ENCODE results near the gene ACSL5.

ACSL5 gene, protein sequence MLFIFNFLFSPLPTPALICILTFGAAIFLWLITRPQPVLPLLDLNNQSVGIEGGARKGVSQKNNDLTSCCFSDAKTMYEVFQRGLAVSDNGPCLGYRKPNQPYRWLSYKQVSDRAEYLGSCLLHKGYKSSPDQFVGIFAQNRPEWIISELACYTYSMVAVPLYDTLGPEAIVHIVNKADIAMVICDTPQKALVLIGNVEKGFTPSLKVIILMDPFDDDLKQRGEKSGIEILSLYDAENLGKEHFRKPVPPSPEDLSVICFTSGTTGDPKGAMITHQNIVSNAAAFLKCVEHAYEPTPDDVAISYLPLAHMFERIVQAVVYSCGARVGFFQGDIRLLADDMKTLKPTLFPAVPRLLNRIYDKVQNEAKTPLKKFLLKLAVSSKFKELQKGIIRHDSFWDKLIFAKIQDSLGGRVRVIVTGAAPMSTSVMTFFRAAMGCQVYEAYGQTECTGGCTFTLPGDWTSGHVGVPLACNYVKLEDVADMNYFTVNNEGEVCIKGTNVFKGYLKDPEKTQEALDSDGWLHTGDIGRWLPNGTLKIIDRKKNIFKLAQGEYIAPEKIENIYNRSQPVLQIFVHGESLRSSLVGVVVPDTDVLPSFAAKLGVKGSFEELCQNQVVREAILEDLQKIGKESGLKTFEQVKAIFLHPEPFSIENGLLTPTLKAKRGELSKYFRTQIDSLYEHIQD

GRCh38 chr10:112373912-112374338, at the start of gene ACSL5:
TSS of gene ACSL5 (plus strand) at chr10:112374116. CDS start at chr10:112394947, 20,831 bp downstream.
- DNase-seq: no peak
- intact Hi-C loops (cut with DNase I): no loop called here

DNA sequence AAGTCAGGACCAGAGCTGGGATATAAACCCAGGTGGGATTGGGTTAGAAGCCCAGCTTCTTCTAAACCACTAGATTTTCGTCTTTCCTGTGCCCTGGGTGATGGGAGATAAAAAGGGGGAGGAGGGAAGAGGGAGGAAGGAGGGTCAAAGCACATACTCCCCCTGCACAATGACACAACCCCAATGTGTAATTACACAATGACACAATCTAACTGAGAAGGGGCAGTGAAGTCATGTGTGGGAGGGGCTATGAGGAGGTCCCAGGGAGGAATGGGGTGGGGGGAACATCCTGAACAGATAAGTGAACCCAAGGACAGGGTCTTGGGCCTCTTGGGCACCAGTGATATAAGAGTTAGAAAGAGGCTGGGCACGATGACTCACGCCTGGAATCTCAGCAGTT, 46.2 kb upstream of the ACSL5 start:
- no peak for DNase-seq
- intact Hi-C loops (cut with DNase I): no loop called here

DNA sequence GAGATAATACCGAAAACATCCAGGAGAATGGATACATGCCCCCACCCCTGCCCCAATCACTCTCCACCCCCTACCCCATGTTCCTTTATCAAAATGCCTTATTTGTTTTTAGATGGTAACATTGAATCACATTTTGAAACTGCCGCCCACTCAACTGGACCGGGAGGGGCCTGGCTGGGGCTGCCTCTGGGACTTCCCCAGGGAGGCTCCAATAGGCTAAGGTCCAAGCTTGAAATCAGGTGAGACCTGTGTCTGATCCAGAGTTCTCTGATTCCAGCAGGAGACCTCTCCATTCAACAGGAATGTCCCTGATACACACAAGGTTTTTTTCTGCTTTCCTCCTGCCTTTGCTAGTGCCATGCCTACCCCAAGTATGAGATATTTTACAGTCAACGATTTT, 43.8 kb upstream of the ACSL5 start:
- no peak for DNase-seq
- intact Hi-C loops (cut with DNase I): no loop called here

DNA sequence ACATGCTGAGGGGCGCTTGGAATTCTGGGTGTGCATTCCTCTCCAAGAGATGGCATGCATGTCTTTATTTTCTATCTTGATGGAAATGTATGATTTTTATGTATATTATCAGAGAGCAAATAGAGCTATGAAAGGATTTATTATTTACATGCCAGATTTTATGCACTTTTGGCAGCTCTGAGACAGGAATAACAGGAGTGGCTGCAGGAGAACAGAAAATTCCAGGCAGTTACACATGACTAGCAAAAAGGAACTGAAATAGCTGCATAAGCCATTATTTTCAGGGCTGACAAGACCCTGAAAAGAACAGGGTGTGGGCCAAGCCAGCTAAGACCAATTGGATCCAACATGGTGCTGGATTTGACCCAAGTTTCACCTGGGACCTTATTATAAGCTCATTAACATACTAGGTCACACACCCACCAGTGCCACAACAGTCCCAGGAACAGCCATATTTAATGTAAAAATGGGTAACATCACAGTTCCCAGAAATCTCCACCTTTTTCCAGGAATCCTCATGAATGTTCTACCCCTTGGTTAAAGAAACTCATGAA, 43.2 kb upstream of the ACSL5 start:
- peak in 24 of 42 donors; percentile 3 to 75 (median 36) for DNase-seq
- intact Hi-C loops (cut with DNase I): no loop called here

- DNase-seq: peak in 1 of 42 donors; percentile 21
- intact Hi-C loops (cut with DNase I): no loop called here
Observed at GRCh38 chr10:112332022-112332421, 41.9 kb upstream of the ACSL5 start.

DNA sequence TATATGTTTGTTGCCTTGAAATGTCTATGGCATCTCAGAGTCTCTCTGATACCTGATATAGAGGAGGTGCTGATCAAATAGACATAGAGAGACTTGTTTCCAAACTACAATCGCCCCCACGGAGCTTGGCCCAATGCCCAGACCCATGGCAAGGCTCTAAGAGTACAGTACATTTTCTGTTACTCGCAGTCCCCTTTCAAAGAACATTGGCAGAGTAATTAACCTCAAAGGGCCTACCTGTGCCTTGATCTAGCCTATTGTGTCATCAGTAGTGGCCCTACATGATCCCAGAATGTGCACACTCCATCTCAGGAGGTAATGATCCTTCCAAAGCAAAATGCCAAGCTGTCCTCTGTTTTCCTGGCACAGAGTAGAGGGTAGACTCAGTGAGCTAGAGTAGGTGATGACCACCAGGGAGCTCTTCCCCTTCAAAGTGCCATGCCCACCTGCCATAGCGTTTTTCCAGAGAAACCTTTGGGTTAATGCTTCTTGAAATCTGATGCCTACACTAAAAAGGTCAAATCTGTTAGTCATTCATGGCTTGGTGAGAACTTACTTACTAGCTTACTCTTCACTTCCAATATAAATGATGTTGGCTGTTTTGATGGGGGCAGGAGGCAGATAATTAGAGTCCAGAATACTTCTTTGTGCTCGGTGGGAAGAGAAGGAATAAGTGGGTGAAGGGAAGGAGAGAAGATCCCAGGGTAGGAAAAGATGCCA, 41.2 kb upstream of the ACSL5 start:
- peak in 1 of 42 donors; percentile 27 for DNase-seq
- intact Hi-C loops (cut with DNase I): no loop called here

GRCh38 chr10:112333452-112333851, 40.5 kb upstream of the ACSL5 start:
- DNase-seq: peak in 1 of 42 donors; percentile 22
- intact Hi-C loops (cut with DNase I): no loop called here

DNA sequence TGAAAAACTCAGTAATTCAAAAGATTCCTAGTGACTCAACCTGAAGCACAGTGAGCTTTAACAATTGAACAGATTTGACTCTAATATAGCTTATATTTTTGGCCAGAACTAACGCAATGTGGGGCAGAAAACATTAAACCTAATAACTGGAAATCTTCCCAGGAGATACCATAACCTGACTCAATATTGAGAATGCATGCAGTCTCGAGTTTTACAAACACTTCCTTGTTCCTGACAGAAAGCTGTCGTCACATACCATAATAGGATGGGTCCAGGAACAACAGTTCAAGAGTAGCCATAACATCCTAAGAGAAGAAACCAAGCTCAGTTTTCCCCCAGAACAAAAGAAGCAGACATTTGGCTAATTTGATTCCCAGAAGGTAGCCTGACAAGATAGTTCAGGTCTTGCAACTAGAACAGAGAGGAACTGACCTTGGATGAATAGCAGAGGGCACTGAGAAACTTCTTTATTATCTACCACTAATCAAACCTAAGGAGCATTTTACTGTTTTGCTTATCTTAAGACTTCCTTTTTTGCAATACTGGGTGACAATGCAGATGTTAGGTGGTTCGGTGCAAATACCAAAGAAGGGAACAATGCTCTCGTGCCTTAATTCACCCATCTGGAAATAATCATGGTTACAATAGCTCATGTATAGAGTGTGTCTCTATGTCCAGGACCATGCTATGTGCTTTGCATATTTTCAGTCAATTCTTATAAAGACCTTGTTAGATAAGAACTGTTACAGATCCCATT, 38.6 kb upstream of the ACSL5 start:
- peak in 1 of 42 donors; percentile 20 for DNase-seq
- intact Hi-C loops (cut with DNase I): no loop called here

DNA sequence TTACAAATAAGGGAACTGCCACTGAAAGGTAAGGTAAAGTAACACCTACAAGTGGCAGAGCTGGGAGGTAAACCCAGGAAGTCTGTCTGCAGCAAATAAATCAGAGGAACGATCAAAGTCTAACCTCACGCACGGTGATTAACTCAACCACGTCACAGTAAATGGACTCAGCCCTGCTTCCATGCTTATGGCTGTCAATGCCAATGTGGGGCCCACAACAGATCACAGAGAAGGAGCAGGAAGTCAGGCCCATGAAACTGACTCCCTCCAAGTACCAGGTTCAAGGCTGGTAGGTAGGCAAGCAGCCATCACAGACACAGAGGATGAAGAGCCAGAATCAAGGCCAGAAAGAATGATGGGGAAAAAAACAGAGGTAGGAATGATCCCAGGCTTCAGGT, 38.0 kb upstream of the ACSL5 start:
- DNase-seq: peak in 1 of 42 donors; percentile 23
- intact Hi-C loops (cut with DNase I): no loop called here

- peak in 1 of 42 donors; percentile 8 for DNase-seq
- intact Hi-C loops (cut with DNase I): no loop called here
Observed at GRCh38 chr10:112336556-112337201, 37.2 kb upstream of the ACSL5 start.

DNA sequence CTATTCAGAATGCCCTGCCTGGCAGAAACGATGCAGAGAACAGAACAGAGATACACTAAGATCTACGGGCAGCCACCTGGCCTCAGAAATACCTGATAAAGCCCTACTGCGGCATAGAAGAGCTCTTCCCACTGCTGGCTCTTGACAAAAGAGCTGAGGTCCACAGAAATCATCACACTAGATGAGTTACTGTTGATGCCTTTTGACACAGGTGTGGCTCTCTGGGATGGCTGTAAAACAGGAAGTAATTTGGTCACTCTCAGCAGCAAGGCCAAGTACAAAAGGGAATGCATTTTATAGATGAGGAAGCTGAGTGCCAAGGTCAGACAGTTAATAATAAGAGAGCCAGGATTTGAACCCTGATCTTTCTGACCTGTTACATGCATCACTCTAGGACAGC, 35.0 kb upstream of the ACSL5 start:
- intact Hi-C loops (cut with DNase I): no loop called here
- peak in 1 of 42 donors; percentile 15 for DNase-seq

DNA sequence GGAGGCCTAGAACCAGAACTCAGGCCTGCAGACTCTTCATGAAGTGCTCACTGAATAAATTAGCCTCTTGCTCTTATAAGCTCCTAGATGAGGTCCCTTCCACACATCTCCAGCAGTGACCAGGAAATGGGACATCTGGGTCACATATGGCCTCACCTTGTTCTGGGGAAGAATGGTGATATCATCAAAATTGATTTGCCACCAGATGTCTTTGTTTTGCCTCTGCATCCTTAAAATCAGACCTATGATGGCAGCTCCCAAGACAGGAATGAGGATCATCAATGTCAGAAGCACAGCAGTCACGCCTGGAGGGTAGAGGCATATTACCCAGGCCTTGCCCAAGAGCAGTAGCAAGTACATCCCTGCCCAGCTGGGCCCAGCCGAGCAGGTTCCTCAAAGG, 33.3 kb upstream of the ACSL5 start:
- intact Hi-C loops (cut with DNase I): no loop called here
- peak in 1 of 42 donors; percentile 17 for DNase-seq

DNA sequence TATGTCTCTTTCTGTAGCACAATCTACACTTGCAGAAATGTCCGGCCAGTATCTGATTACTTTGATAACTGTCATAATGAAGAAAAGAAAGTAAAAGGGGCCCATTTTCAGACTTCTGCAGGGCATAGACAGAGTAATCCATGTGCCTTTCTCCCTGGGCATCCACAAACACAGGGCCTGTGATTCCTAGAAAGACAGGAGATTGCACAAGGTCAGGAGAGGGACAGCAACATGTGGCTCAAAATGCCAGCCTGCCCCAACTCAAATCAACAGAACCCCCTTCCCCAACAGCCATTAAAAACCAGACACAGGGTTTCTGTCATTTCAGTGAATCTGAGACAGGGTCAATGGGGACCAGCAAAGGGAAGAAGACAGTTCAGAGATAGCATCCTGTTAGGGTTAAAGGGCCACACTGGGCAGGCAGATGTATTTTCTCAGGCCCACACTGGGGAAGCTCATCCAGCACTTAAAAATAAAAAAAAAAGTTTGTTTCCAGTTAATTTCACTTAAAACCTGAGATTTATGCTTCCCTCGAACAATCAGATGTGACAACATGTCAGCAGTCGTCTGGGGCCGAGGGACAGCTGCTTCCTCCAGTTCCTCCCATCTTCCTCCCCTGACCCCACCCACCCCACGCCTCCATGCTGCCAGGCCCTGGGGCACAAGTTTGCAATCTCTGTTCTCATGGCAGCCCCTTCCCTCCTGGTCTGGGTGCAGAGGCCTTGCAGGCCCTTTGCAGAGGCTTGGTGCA, 30.7 kb upstream of the ACSL5 start:
- DNase-seq: peak in 1 of 42 donors; percentile 30
- intact Hi-C loops (cut with DNase I): no loop called here

DNA sequence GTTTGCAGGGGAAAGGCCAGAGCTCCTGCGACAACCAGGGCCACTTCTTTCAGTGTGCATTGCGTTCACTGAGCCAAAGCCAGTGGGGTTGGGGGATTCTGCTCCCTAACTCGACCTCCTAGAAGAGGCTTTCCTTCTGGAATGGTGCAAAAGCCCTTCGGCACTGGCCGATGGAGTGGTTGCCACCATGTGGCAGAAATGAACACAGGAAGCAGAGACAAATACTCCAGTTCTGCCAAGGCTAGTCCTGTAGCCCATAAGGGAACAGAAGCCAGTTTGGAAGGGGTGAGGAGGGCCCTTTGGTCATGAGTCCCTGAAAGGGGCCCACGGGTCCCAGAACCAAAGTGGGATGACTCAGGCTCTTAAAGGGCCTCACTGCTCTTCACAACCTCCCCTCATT, 29.7 kb upstream of the ACSL5 start:
- DNase-seq: peak in 1 of 42 donors; percentile 32
- intact Hi-C loops (cut with DNase I): no loop called here

GRCh38 chr10:112345202-112345601, 28.7 kb upstream of the ACSL5 start:
- intact Hi-C loops (cut with DNase I): no loop called here
- no peak for DNase-seq

GRCh38 chr10:112345743-112346142, 28.2 kb upstream of the ACSL5 start:
- DNase-seq: peak in 1 of 42 donors; percentile 17
- intact Hi-C loops (cut with DNase I): no loop called here

DNA sequence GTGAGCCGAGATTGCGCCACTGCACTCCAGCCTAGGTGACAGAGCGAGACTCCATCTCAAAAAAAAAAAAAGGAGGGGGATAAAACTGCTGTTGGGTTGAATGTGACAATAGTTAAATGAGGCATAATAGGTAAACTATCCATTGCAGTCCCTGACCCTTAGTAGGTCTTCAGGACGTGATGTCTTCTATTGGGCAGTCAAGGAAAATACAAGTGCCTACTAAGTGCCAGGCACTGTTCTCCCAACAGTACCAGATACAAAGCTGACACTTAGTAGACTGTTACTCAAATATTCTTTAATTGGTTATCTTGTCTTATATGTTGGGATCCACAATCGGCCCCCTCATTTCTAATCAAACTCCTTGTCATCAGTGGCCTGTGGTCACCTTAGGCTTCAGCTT, 27.1 kb upstream of the ACSL5 start:
- intact Hi-C loops (cut with DNase I): no loop called here
- DNase-seq: no peak
